ENCODE measurements around the gene QRFP. TPM values are rescaled to one million over a fixed set of nuclear protein-coding genes. Genes with fewer than 3 reads are reported as not detected.

The QRFP gene
- total and polyA plus RNA-seq, 5 donors from 2014 or later, result not detected

- Histone ChIP-seq H3K36me3 (ENCODE audit: control insufficient read depth, insufficient read depth, low read length) (no peaks in the 10 kb centered on the region), H3K4me3 (ENCODE audit: low read depth, low read length) (no peak overlapping the region), H3K4me1 (ENCODE audit: control insufficient read depth, insufficient read depth, low read length, poor library complexity, severe bottlenecking) (no peaks in the 10 kb centered on the region), H3K27ac (ENCODE audit: insufficient read depth, low read length, poor library complexity, severe bottlenecking) (no peak overlapping the region), H3K9me3 (ENCODE audit: control insufficient read depth in 2 of 2, low read length in 2 of 2) (no peaks in the 10 kb centered on the region), H3K27me3 (ENCODE audit: control insufficient read depth, insufficient read depth, low read length) (no peaks in the 10 kb centered on the region)
- Mint-ChIP-seq H3K9me3 (no peaks in the 10 kb centered on the region), H3K4me3 (no peak overlapping the region), H3K27me3 (no peaks in the 10 kb centered on the region), H3K4me1 (peaks cover 0 to 2% (median 0%) of the 10 kb centered on the region in 4 donors), H3K27ac (no peak overlapping the region), H3K36me3 (no peaks in the 10 kb centered on the region)
- ATAC-seq (ENCODE audit: low read depth in 2 of 2) (no peak), DNase-seq (no peak)
Measured at GRCh38 chr9:130901498-130902203, 5.0 kb upstream of the QRFP start.

GRCh38 chr9:130900701-130901497 lies 4.3 kb upstream of the QRFP start:
- H3K36me3 ChIP-seq (ENCODE audit: control insufficient read depth, insufficient read depth, low read length), result no peaks in the 10 kb centered on the region
- H3K4me3 Mint-ChIP-seq, result peak overlapping the region in 1 of 4 donors; percentile 47

GRCh38 chr9:130899051-130899748 lies 2.6 kb upstream of the QRFP start:
- no peaks in the 10 kb centered on the region for H3K9me3 Mint-ChIP-seq
- no peaks in the 10 kb centered on the region for H3K36me3 Mint-ChIP-seq
- Histone ChIP-seq H3K9me3 (ENCODE audit: control insufficient read depth in 2 of 2, low read length in 2 of 2) (no peaks in the 10 kb centered on the region), H3K36me3 (ENCODE audit: control insufficient read depth, insufficient read depth, low read length) (no peaks in the 10 kb centered on the region), H3K27me3 (ENCODE audit: control insufficient read depth, insufficient read depth, low read length) (no peaks in the 10 kb centered on the region), H3K4me1 (ENCODE audit: control insufficient read depth, insufficient read depth, low read length, poor library complexity, severe bottlenecking) (no peaks in the 10 kb centered on the region), H3K27ac (ENCODE audit: insufficient read depth, low read length, poor library complexity, severe bottlenecking) (no peak overlapping the region), H3K4me3 (ENCODE audit: low read depth, low read length) (no peak overlapping the region)
- no peaks in the 10 kb centered on the region for H3K27me3 Mint-ChIP-seq
- H3K4me1 Mint-ChIP-seq, result peaks cover 0 to 2% (median 0%) of the 10 kb centered on the region in 4 donors
- ATAC-seq (ENCODE audit: low read depth in 2 of 2) (no peak), DNase-seq (no peak)
- no peak overlapping the region for H3K4me3 Mint-ChIP-seq
- H3K27ac Mint-ChIP-seq, result no peak overlapping the region

More at GRCh38 chr9:130900701-130901497, 4.3 kb upstream of the QRFP start:
- no peaks in the 10 kb centered on the region for H3K27me3 ChIP-seq (ENCODE audit: control insufficient read depth, insufficient read depth, low read length)
- H3K4me3 ChIP-seq (ENCODE audit: low read depth, low read length), result no peak overlapping the region
- no peaks in the 10 kb centered on the region for H3K36me3 Mint-ChIP-seq
- H3K27ac ChIP-seq (ENCODE audit: insufficient read depth, low read length, poor library complexity, severe bottlenecking), result no peak overlapping the region
- H3K4me1 Mint-ChIP-seq, result peaks cover 0 to 2% (median 0%) of the 10 kb centered on the region in 4 donors
- no peaks in the 10 kb centered on the region for H3K9me3 Mint-ChIP-seq
- no peak overlapping the region for H3K27ac Mint-ChIP-seq
- ATAC-seq (ENCODE audit: low read depth in 2 of 2), result no peak
- H3K4me1 ChIP-seq (ENCODE audit: control insufficient read depth, insufficient read depth, low read length, poor library complexity, severe bottlenecking), result no peaks in the 10 kb centered on the region
- no peaks in the 10 kb centered on the region for H3K27me3 Mint-ChIP-seq
- DNase-seq, result no peak
- no peaks in the 10 kb centered on the region for H3K9me3 ChIP-seq (ENCODE audit: control insufficient read depth in 2 of 2, low read length in 2 of 2)

GRCh38 chr9:130898552-130898852 lies 1.9 kb upstream of the QRFP start:
- no peaks in the 10 kb centered on the region for H3K9me3 Mint-ChIP-seq
- H3K27ac Mint-ChIP-seq, result no peak overlapping the region
- Histone ChIP-seq H3K27ac (ENCODE audit: insufficient read depth, low read length, poor library complexity, severe bottlenecking) (no peak overlapping the region), H3K4me3 (ENCODE audit: low read depth, low read length) (no peak overlapping the region), H3K9me3 (ENCODE audit: control insufficient read depth in 2 of 2, low read length in 2 of 2) (no peaks in the 10 kb centered on the region), H3K36me3 (ENCODE audit: control insufficient read depth, insufficient read depth, low read length) (no peaks in the 10 kb centered on the region), H3K4me1 (ENCODE audit: control insufficient read depth, insufficient read depth, low read length, poor library complexity, severe bottlenecking) (no peaks in the 10 kb centered on the region), H3K27me3 (ENCODE audit: control insufficient read depth, insufficient read depth, low read length) (no peaks in the 10 kb centered on the region)
- no peak for ATAC-seq (ENCODE audit: low read depth in 2 of 2)
- no peaks in the 10 kb centered on the region for H3K36me3 Mint-ChIP-seq
- peaks cover 0 to under 1% (median 0%) of the 10 kb centered on the region in 4 donors for H3K4me1 Mint-ChIP-seq
- no peak overlapping the region for H3K4me3 Mint-ChIP-seq
- DNase-seq, result no peak
- H3K27me3 Mint-ChIP-seq, result no peaks in the 10 kb centered on the region

GRCh38 chr9:130897848-130898551 lies 1.4 kb upstream of the QRFP start:
- no peaks in the 10 kb centered on the region for H3K36me3 ChIP-seq (ENCODE audit: control insufficient read depth, insufficient read depth, low read length)
- no peak overlapping the region for H3K4me3 ChIP-seq (ENCODE audit: low read depth, low read length)
- ATAC-seq (ENCODE audit: low read depth in 2 of 2) (no peak), DNase-seq (no peak)
- H3K27me3 Mint-ChIP-seq, result no peaks in the 10 kb centered on the region
- no peaks in the 10 kb centered on the region for H3K4me1 Mint-ChIP-seq
- no peaks in the 10 kb centered on the region for H3K9me3 ChIP-seq (ENCODE audit: control insufficient read depth in 2 of 2, low read length in 2 of 2)
- no peak overlapping the region for H3K27ac ChIP-seq (ENCODE audit: insufficient read depth, low read length, poor library complexity, severe bottlenecking)
- no peaks in the 10 kb centered on the region for H3K4me1 ChIP-seq (ENCODE audit: control insufficient read depth, insufficient read depth, low read length, poor library complexity, severe bottlenecking)
- H3K9me3 Mint-ChIP-seq, result no peaks in the 10 kb centered on the region
- H3K4me3 Mint-ChIP-seq, result no peak overlapping the region
- no peaks in the 10 kb centered on the region for H3K27me3 ChIP-seq (ENCODE audit: control insufficient read depth, insufficient read depth, low read length)
- no peaks in the 10 kb centered on the region for H3K36me3 Mint-ChIP-seq
- H3K27ac Mint-ChIP-seq, result no peak overlapping the region

GRCh38 chr9:130897105-130897751 lies 616 bp upstream of the QRFP start:
- no peaks in the 10 kb centered on the region for H3K4me1 Mint-ChIP-seq
- no peaks in the 10 kb centered on the region for H3K9me3 Mint-ChIP-seq
- no peak for ATAC-seq (ENCODE audit: low read depth in 2 of 2)
- Histone ChIP-seq H3K27ac (ENCODE audit: insufficient read depth, low read length, poor library complexity, severe bottlenecking) (no peak overlapping the region), H3K9me3 (ENCODE audit: control insufficient read depth in 2 of 2, low read length in 2 of 2) (no peaks in the 10 kb centered on the region), H3K4me3 (ENCODE audit: low read depth, low read length) (no peak overlapping the region), H3K27me3 (ENCODE audit: control insufficient read depth, insufficient read depth, low read length) (no peaks in the 10 kb centered on the region), H3K36me3 (ENCODE audit: control insufficient read depth, insufficient read depth, low read length) (no peaks in the 10 kb centered on the region), H3K4me1 (ENCODE audit: control insufficient read depth, insufficient read depth, low read length, poor library complexity, severe bottlenecking) (no peaks in the 10 kb centered on the region)
- H3K27me3 Mint-ChIP-seq, result no peaks in the 10 kb centered on the region
- H3K27ac Mint-ChIP-seq, result no peak overlapping the region
- DNase-seq, result no peak
- no peaks in the 10 kb centered on the region for H3K36me3 Mint-ChIP-seq
- no peak overlapping the region for H3K4me3 Mint-ChIP-seq

GRCh38 chr9:130895481-130896232 lies 955 bp downstream of the QRFP start:
- Mint-ChIP-seq H3K4me3 (no peak overlapping the region), H3K36me3 (no peaks in the 10 kb centered on the region), H3K27me3 (no peaks in the 10 kb centered on the region), H3K9me3 (no peaks in the 10 kb centered on the region), H3K27ac (no peak overlapping the region), H3K4me1 (no peaks in the 10 kb centered on the region)
- Histone ChIP-seq H3K9me3 (ENCODE audit: control insufficient read depth in 2 of 2, low read length in 2 of 2) (no peaks in the 10 kb centered on the region), H3K36me3 (ENCODE audit: control insufficient read depth, insufficient read depth, low read length) (no peaks in the 10 kb centered on the region), H3K27me3 (ENCODE audit: control insufficient read depth, insufficient read depth, low read length) (no peaks in the 10 kb centered on the region), H3K27ac (ENCODE audit: insufficient read depth, low read length, poor library complexity, severe bottlenecking) (no peak overlapping the region), H3K4me1 (ENCODE audit: control insufficient read depth, insufficient read depth, low read length, poor library complexity, severe bottlenecking) (no peaks in the 10 kb centered on the region), H3K4me3 (ENCODE audit: low read depth, low read length) (no peak overlapping the region)
- DNase-seq, result no peak
- no peak for ATAC-seq (ENCODE audit: low read depth in 2 of 2)
